Adipocyte (in vitro differentiated cells): ENCODE data around the gene PDGFC.
A peak's percentile ranks its signal among the peaks of the same experiment; 100 is the strongest.

Experiments
- DNase-seq: peaks from one replicate; pipeline ENCODE4 v3.0.0-alpha.2; 2015; ENCODE audit warnings: low read depth
- H3K27me3 ChIP-seq: replicated peaks from 2 replicates; pipeline ENCODE4 v1.7.0; 2013; ENCODE audit warnings: mild to moderate bottlenecking, low read length, moderate library complexity; ENCODE audit not compliant: control insufficient read depth, insufficient read depth
- H3K36me3 ChIP-seq: 2 replicates; pipeline ENCODE4 v1.7.0; 2013; ENCODE audit warnings: low read length, mild to moderate bottlenecking, moderate library complexity; ENCODE audit not compliant: control insufficient read depth, insufficient read depth, severe bottlenecking
- H3K4me1 ChIP-seq: 2 replicates; pipeline ENCODE4 v1.7.0; 2013; ENCODE audit warnings: mild to moderate bottlenecking, low read length, moderate library complexity; ENCODE audit not compliant: control insufficient read depth, insufficient read depth
- H3K4me3 ChIP-seq: 2 replicates; pipeline ENCODE4 v1.7.0; 2013; ENCODE audit warnings: mild to moderate bottlenecking, low read length, moderate library complexity
- H3K9ac ChIP-seq: 2 replicates; pipeline ENCODE4 v1.7.0; 2013; ENCODE audit warnings: mild to moderate bottlenecking, low read length, moderate library complexity
- H3K9me3 ChIP-seq: 2 replicates; pipeline ENCODE4 v1.7.0; 2013; ENCODE audit warnings: mild to moderate bottlenecking, low read length, moderate library complexity; ENCODE audit not compliant: control insufficient read depth

PDGFC gene

GRCh38 chr4:157004279-157005161 lies 32.9 kb upstream of the PDGFC start:
- peaks cover 35% of the 10 kb centered on the region for H3K4me1 ChIP-seq
- no peak for DNase-seq
- peak overlapping the region; percentile 23 for H3K4me3 ChIP-seq
- no peaks in the 10 kb centered on the region for H3K9me3 ChIP-seq
- H3K36me3 ChIP-seq: no peaks in the 10 kb centered on the region
- H3K9ac ChIP-seq: peak overlapping the region; percentile 48
- H3K27me3 ChIP-seq: no peaks in the 10 kb centered on the region

- Histone ChIP-seq H3K27me3 (no peaks in the 10 kb centered on the region), H3K36me3 (peaks cover 3% of the 10 kb centered on the region), H3K9me3 (peaks cover 14% of the 10 kb centered on the region), H3K4me3 (no peak overlapping the region), H3K9ac (no peak overlapping the region), H3K4me1 (peaks cover 38% of the 10 kb centered on the region)
- peak; percentile 98 for DNase-seq
Measured at GRCh38 chr4:156999175-156999517, 27.5 kb upstream of the PDGFC start.

GRCh38 chr4:156998500-156999174 lies 27.0 kb upstream of the PDGFC start:
- Histone ChIP-seq H3K4me3 (peak overlapping the region; percentile 15), H3K27me3 (no peaks in the 10 kb centered on the region), H3K9me3 (peaks cover 14% of the 10 kb centered on the region), H3K9ac (peak overlapping the region; percentile 54), H3K4me1 (peaks cover 33% of the 10 kb centered on the region), H3K36me3 (peaks cover 3% of the 10 kb centered on the region)
- DNase-seq: no peak

DNA sequence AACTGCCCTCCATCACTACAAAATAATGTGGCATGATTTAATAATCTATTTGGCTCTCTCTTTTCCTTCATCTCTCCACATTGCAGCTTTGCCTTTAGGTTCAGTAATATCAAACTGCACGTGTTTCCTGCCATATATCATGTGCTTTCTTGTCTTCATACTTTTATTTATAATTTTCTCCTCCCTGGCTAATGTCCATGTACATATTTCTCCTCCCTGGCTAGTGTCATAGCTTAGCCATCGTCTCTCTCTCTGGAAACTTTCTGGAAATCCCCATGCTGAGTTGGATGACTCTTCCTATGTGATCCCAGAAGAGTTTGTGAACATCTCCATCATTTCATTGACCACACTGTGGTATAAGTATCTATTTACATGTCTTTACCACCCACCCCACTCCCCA lies 21.3 kb upstream of the PDGFC start:
- Histone ChIP-seq H3K9me3 (peaks cover 26% of the 10 kb centered on the region), H3K27me3 (no peaks in the 10 kb centered on the region), H3K4me1 (peaks cover 13% of the 10 kb centered on the region), H3K36me3 (peaks cover 3% of the 10 kb centered on the region), H3K9ac (no peak overlapping the region), H3K4me3 (no peak overlapping the region)
- DNase-seq: peak; percentile 8

DNA sequence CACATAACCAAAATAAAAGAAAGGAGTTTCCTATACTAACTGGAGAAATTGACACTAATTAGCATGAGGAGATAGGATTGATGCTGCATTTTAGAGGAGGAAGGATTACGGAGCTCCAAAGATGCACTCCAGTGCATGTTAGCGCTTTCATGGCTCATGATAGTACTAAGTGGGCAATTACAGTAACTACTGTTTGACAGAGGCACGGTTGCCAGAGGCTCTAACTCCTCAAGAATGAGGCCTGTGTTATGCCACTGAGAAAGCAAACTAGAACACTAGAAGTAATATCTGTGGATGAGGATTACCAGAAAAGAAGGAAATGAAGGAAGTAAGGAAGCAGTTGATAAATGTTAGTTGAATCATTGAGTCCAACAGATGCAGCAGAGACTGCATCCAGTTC lies 19.6 kb upstream of the PDGFC start:
- Histone ChIP-seq H3K27me3 (no peaks in the 10 kb centered on the region), H3K4me3 (no peak overlapping the region), H3K9me3 (peaks cover 12% of the 10 kb centered on the region), H3K4me1 (peaks cover 9% of the 10 kb centered on the region), H3K9ac (no peak overlapping the region), H3K36me3 (no peaks in the 10 kb centered on the region)
- no peak for DNase-seq

DNA sequence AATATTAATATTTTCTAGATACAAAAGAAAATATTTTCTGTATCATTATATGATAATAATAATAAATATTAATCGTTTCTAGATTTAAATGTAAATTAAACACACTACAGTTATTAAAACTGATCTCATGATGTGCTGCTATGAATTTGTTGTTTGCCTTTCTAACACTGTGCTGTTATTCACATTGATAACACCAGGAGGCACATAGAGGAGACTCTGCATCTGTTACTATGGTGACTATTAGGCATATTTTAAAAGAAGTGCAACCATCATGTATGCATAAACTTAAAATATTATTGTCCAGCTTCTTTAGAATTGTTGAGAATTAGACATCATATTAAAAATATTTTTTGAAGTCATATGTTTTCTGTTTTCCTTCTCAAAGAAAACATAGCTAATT lies 11.8 kb upstream of the PDGFC start:
- H3K4me1 ChIP-seq: peaks cover 7% of the 10 kb centered on the region
- H3K36me3 ChIP-seq: no peaks in the 10 kb centered on the region
- DNase-seq: peak; percentile 35
- H3K27me3 ChIP-seq: no peaks in the 10 kb centered on the region
- no peak overlapping the region for H3K4me3 ChIP-seq
- H3K9ac ChIP-seq: no peak overlapping the region
- peaks cover 4% of the 10 kb centered on the region for H3K9me3 ChIP-seq

DNA sequence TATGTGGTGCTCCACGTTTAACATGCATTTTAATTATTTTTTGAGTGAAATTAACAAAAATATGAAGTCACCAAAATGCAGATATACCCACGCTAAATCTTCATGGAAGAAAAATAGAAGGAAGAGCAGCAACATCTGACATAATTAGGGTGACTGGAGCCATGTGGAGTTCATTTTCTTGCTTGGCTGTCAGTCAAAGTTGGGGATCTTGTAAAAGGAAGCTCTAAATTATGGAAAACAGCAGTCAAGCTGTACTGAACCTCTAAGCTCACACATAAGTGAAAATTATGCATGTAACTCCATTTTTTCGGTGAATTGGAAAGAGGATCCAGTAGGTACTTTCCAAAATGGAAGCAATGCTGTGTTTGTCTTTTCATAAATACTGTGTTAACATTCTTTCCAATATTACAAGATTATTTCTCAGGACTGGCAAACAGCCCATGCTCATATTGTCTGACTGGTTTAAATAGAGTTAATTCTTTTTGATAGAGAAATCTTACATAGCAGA lies 9.7 kb upstream of the PDGFC start:
- H3K9me3 ChIP-seq: no peaks in the 10 kb centered on the region
- no peak overlapping the region for H3K9ac ChIP-seq
- no peaks in the 10 kb centered on the region for H3K36me3 ChIP-seq
- H3K4me1 ChIP-seq: peaks cover 22% of the 10 kb centered on the region
- no peaks in the 10 kb centered on the region for H3K27me3 ChIP-seq
- no peak overlapping the region for H3K4me3 ChIP-seq
- DNase-seq: peak; percentile 47

DNA sequence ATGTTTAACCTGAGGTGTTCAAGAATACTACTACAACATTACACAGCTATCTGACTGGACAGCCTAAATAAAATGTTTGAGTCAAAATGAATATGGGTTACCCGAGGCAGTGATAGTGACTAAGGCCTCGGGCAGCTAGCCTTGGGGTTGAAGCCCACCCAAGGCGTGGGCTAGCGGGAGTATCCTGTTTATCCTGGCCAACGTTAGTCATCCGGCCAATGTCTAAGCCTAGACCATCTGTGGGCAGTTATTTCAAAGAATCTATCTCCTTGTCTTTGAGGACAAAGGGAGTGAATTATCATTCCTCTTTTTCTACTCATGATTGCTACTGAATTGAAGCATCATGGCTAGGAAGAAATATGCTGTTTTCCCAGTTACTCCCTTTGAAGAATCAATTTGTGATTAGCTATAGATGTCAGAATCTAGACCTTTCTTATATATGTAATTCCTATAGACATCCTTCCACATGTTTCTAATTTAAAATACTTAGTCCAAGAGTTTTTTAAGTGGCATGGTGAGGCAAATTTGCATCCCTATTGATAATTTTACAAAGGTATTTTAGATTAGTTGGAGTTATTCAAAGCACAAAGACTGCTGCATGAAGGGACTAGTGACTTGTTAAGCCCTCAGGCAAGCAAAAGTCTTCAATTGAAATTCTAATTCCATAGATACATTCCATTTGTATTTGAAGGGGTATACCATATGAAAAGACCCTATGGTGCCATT lies 6.0 kb upstream of the PDGFC start:
- H3K4me3 ChIP-seq: no peak overlapping the region
- peak; percentile 61 for DNase-seq
- H3K9me3 ChIP-seq: no peaks in the 10 kb centered on the region
- peaks cover 32% of the 10 kb centered on the region for H3K4me1 ChIP-seq
- no peaks in the 10 kb centered on the region for H3K36me3 ChIP-seq
- no peaks in the 10 kb centered on the region for H3K27me3 ChIP-seq
- no peak overlapping the region for H3K9ac ChIP-seq

DNA sequence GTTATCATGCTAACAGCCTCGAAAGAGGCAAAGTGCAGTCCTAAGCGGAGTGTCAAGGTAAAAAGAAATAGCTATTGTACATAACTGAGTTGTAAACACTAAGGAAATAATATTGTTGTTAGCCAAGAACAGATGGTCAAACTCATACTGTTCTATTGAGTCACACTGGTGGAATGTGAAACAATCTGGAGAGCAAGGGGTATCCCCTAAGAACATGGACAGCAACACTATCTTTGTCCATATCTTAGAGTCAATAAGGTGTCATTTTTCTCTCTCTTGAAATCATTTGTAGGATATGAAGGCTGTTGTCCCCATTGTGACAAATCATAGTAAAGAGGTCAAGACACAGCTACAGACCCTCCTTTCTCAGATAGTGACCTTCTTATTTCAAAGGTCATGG lies 4.5 kb upstream of the PDGFC start:
- Histone ChIP-seq H3K4me1 (peaks cover 34% of the 10 kb centered on the region), H3K9me3 (no peaks in the 10 kb centered on the region), H3K27me3 (no peaks in the 10 kb centered on the region), H3K36me3 (no peaks in the 10 kb centered on the region), H3K4me3 (no peak overlapping the region), H3K9ac (no peak overlapping the region)
- DNase-seq: peak; percentile 79

DNA sequence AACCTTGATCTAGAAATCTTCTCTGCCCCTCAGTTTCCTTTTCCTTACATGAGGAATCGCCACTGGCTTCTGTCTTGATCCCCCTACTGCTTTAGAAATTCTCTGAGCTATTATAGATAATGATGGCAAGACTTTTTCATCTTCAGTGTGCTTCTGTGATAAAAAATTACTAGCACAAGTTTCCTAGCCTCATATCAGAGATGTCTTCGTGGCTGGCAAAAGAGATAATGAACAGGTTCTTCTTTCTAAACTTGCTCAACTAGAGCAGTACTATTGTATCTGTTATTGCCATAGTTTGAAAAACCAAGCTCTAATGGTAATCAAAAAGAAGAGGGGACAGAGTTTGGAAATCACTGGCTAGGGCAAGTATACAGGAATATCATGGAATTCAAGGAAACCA lies 4.1 kb upstream of the PDGFC start:
- Histone ChIP-seq H3K9me3 (no peaks in the 10 kb centered on the region), H3K4me1 (peaks cover 31% of the 10 kb centered on the region), H3K36me3 (no peaks in the 10 kb centered on the region), H3K27me3 (no peaks in the 10 kb centered on the region), H3K4me3 (no peak overlapping the region), H3K9ac (no peak overlapping the region)
- DNase-seq: no peak

DNA sequence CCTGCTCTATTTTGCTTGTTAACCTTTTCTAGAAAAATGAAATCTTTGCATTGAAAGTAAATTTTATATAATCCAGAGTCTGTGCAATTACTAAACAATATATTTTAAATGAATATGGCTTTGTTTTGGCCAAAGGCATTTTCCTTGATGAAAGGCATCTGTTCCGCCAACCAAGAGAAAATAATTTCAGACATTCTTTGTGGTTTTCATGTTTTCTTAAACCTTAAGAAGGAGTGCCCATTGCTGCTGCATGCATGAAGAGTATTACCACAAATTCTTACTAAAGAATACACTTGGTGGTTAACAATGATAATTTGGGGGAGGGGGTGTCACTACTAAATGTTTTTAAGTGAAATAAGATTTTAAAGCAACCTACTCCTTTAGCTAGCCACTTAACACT lies 2.7 kb upstream of the PDGFC start:
- Histone ChIP-seq H3K4me1 (peaks cover 41% of the 10 kb centered on the region), H3K9me3 (no peaks in the 10 kb centered on the region), H3K4me3 (no peak overlapping the region), H3K9ac (no peak overlapping the region), H3K36me3 (no peaks in the 10 kb centered on the region), H3K27me3 (no peaks in the 10 kb centered on the region)
- DNase-seq: peak; percentile 92
